ENCODE results near the gene COLEC12. TPM values are rescaled to one million over a fixed set of nuclear protein-coding genes. Genes with fewer than 3 reads are reported as not detected.

The COLEC12 gene
- total RNA-seq, 4 donors from 2014 or later = 1.4 to 12.2 (median 4.0) TPM

DNA sequence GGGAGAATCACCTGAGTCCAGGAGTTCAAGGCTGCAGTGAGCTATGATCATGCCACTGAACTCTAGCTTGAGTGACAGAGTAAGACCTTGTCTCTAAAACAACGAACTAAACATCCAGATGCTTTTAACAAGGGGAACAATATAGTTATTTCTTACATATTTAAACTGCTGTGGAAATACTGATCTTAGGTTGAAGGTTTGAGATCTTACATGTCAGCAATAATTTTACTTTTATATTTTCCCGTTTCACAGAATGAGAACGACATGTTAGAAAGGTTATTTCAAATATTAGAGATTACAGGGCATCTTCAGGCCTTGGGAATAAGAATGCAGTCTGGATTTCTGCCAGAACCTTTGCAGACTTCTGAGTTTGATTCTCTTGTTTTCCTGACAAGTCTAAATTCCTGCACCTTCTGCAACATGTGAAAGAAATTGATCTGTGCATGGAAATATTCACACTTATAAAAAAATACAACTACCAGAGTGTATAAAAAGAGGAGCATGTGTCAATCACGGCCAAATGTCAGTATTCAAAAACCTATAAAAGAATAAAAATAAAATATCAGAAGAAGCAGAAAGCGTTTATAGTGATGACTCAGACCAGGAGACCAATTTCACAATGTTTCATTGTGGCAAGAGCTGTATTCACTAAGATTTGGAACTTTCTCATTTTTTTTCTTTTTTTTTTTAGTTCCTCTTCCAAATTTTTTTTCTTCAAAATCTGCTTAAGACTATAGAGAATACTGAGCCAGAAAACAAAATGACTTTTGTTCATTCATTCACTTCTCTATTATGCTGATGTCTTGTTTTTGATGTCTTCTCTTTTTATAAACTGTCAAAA is 29.6 kb downstream of the COLEC12 start:
- H3K36me3 ChIP-seq = no peaks in the 10 kb centered on the region
- no peak overlapping the region for H3K4me3 ChIP-seq
- H3K27me3 ChIP-seq = no peaks in the 10 kb centered on the region
- WGBS, 2 donors = 39 to 48% methylated on average over 5 of the region's 5 CpGs
- H3K27ac ChIP-seq = no peak overlapping the region
- DNase-seq = no peak
- TF ChIP-seq CTCF (IDR thresholded peaks at IDR 0.05) (no peak), POLR2A (IDR thresholded peaks at IDR 0.05) (no peak)
- no peaks in the 10 kb centered on the region for H3K9me3 ChIP-seq
- H3K4me1 ChIP-seq = peaks cover 0 to 19% (median 3%) of the 10 kb centered on the region in 3 donors
- intact Hi-C loops (cut with DNase I) = no loop called here

DNA sequence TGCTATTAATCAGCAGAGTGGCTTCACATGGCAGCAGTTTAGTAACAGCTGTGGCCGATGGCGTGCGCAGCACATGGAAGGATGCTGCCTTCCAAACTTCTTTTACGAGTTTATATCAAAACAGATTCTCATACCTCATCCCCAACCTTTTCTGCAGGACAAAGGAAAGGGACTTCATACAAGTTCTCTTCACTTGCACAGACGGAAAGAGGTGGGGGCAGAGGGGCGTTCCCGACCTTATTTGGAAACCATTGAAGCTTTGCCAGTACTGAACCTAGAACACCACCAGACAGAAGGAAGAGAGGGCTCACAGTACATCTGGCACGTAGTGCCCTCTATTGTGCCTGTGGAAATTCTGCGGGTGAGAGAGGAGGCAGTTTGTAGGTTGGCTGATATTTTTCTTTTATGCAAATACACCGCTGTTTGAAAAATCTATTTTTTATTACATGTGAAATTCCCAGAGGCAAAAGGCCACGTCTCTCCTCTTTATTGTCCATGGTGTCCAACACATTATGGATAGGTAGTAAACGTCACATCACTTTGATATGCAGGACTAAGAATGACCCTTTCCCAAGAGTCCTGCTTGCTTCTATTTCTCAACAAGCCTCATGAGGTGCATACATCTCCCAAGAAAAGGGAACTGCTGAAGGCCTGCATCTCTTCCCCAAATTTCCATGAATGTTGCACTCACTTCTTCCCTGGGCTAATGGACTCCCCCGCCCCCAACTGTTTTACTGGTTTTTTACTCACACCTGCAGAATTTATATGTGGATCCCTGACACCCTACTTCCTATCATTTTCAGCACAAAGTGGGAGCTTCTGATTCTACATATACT is 31.3 kb downstream of the COLEC12 start:
- Histone ChIP-seq H3K27me3 (no peaks in the 10 kb centered on the region), H3K4me3 (no peak overlapping the region), H3K4me1 (peaks cover 0 to 3% (median 0%) of the 10 kb centered on the region in 3 donors), H3K27ac (no peak overlapping the region), H3K36me3 (no peaks in the 10 kb centered on the region), H3K9me3 (no peaks in the 10 kb centered on the region)
- intact Hi-C loops (cut with DNase I) = no loop called here
- WGBS, 2 donors = 57 to 76% methylated on average over 13 of the region's 13 CpGs
- TF ChIP-seq POLR2A (IDR thresholded peaks at IDR 0.05) (no peak), CTCF (IDR thresholded peaks at IDR 0.05) (no peak)
- no peak for DNase-seq

GRCh38 chr18:463827-464541 is 36.5 kb downstream of the COLEC12 start:
- WGBS, 2 donors = 43 to 57% methylated on average over 12 of the region's 12 CpGs
- no peak overlapping the region for H3K27ac ChIP-seq

DNA sequence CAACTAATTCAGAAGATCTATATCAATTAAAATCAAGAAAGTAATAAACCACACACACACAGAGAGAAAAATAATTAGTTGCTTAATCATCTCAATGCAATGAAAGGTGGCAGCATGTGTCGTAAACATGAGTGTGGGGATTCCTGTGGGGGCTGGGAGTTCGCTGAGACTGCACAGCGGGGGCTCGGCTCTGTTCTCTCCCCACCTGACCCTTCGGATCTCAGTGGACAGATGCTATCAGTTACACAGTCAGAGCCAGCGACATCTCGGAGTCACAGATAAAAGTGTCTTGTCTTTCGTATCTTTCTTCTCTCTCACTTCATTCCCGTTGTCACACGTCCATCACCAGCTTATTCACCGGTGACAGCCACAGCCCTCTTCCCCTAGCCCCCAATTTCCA is 37.1 kb downstream of the COLEC12 start:
- H3K4me3 ChIP-seq = no peak overlapping the region
- no peak overlapping the region for H3K27ac ChIP-seq
- no peak for TF ChIP-seq CTCF (IDR thresholded peaks at IDR 0.05)
- TF ChIP-seq POLR2A (IDR thresholded peaks at IDR 0.05) = no peak
- 77 to 81% methylated on average over 11 of the region's 11 CpGs for WGBS, 2 donors
- H3K27me3 ChIP-seq = peaks cover 0 to 6% (median 0%) of the 10 kb centered on the region in 4 donors
- H3K36me3 ChIP-seq = no peaks in the 10 kb centered on the region
- intact Hi-C loops (cut with DNase I) = no loop called here
- no peaks in the 10 kb centered on the region for H3K9me3 ChIP-seq
- H3K4me1 ChIP-seq = peaks cover 0 to 4% (median under 1%) of the 10 kb centered on the region in 3 donors
- no peak for DNase-seq

More at GRCh38 chr18:463827-464541, 36.5 kb downstream of the COLEC12 start:
- Histone ChIP-seq H3K9me3 (no peaks in the 10 kb centered on the region), H3K36me3 (no peaks in the 10 kb centered on the region), H3K4me3 (no peak overlapping the region), H3K27me3 (peaks cover 0 to 2% (median 0%) of the 10 kb centered on the region in 4 donors), H3K4me1 (no peaks in the 10 kb centered on the region)
- no peak for DNase-seq
- TF ChIP-seq POLR2A (IDR thresholded peaks at IDR 0.05) (no peak), CTCF (IDR thresholded peaks at IDR 0.05) (no peak)
- intact Hi-C loops (cut with DNase I) = no loop called here
